IMR-90 (cell line): ENCODE measurements around the gene OR2M7. TPM values are rescaled to one million over a fixed set of nuclear protein-coding genes. Genes with fewer than 3 reads are reported as not detected.

ENCODE experiments used
- ATAC-seq: fragments of 200-7000 bp; cut with Tn5 transposase; 2 replicates; pipeline ENCODE4 v1.9.1; 2020; ENCODE audit warnings: low read depth, mild to moderate bottlenecking, moderate library complexity
- BruUV-seq: library from RNA; stranded (reverse); fragments of 400-500 nt; replicated peaks from 2 replicates; lab custom pipeline; 2021; lab: Mats Ljungman, UMichigan
- CTCF ChIA-PET: fragments of 300-600 bp; formaldehyde crosslinking; extraction: SDS; loops from one replicate; lab custom pipeline; 2021; ENCODE audit warnings: antibody characterized with exemption; lab: Yijun Ruan, JAX
- POLR2A ChIA-PET: fragments of 300-600 bp; sonication (Branson Sonifier 250); formaldehyde crosslinking; loops from one replicate; lab custom pipeline; 2022; ENCODE audit warnings: antibody characterized with exemption; ENCODE audit not compliant: unreplicated experiment; lab: Charles Lee
- DNase-seq: peaks from one replicate; pipeline ENCODE4 v3.0.0; 2013
- H2AFZ ChIP-seq: replicated peaks from 2 replicates; pipeline ENCODE3; 2013; ENCODE audit warnings: low read length, mild to moderate bottlenecking; ENCODE audit not compliant: poor library complexity
- H2AK5ac ChIP-seq: 2 replicates; pipeline ENCODE4 v1.6.1; 2013; ENCODE audit warnings: low read depth, low read length, inconsistent platforms
- H2AK9ac ChIP-seq: replicated peaks from 2 replicates; pipeline ENCODE3; 2013; ENCODE audit warnings: mild to moderate bottlenecking, low read depth, low read length, moderate library complexity; ENCODE audit not compliant: poor library complexity
- H2BK120ac ChIP-seq: 2 replicates; pipeline ENCODE4 v1.6.1; 2013; ENCODE audit warnings: low read depth, low read length, inconsistent platforms
- H2BK15ac ChIP-seq: 3 replicates; pipeline ENCODE4 v1.6.1; 2013; ENCODE audit warnings: low read depth, low read length, inconsistent platforms
- H2BK20ac ChIP-seq: 2 replicates; pipeline ENCODE4 v1.6.1; 2013; ENCODE audit warnings: low read depth, mild to moderate bottlenecking, inconsistent platforms, low read length, moderate library complexity
- H2BK5ac ChIP-seq: 2 replicates; pipeline ENCODE4 v1.6.1; 2013; ENCODE audit warnings: mild to moderate bottlenecking, low read depth, low read length, inconsistent platforms; ENCODE audit not compliant: poor library complexity, severe bottlenecking
- H3K14ac ChIP-seq: replicated peaks from 2 replicates; pipeline ENCODE4 v1.6.1; 2013; ENCODE audit warnings: low read depth, low read length, inconsistent platforms
- H3K18ac ChIP-seq: 2 replicates; pipeline ENCODE4 v1.6.1; 2013; ENCODE audit warnings: low read depth, low read length, control low read depth
- H3K23ac ChIP-seq: 2 replicates; pipeline ENCODE4 v1.6.1; 2013; ENCODE audit warnings: low read depth, low read length, inconsistent platforms
- H3K27ac ChIP-seq: 2 replicates; pipeline ENCODE4 v1.5.1; 2013; ENCODE audit warnings: mild to moderate bottlenecking, control low read depth, low read length; ENCODE audit not compliant: insufficient read depth
- H3K27me3 ChIP-seq: 2 replicates; pipeline ENCODE4 v1.6.1; 2013; ENCODE audit warnings: low read length; ENCODE audit not compliant: control insufficient read depth, insufficient read depth
- H3K36me3 ChIP-seq: 2 replicates; pipeline ENCODE4 v1.6.1; 2013; ENCODE audit warnings: low read length, mixed read lengths; ENCODE audit not compliant: control insufficient read depth, insufficient read depth
- H3K4ac ChIP-seq: 2 replicates; pipeline ENCODE4 v1.6.1; 2013; ENCODE audit warnings: low read depth, low read length, inconsistent platforms
- H3K4me1 ChIP-seq: 2 replicates; pipeline ENCODE4 v1.6.1; 2013; ENCODE audit warnings: low read length, mixed read lengths; ENCODE audit not compliant: control insufficient read depth, insufficient read depth
- H3K4me2 ChIP-seq: 2 replicates; pipeline ENCODE4 v1.6.1; 2013; ENCODE audit warnings: low read depth, mild to moderate bottlenecking, control low read depth, low read length, moderate library complexity
- H3K4me3 ChIP-seq: 2 replicates; pipeline ENCODE4 v1.5.1; 2013; ENCODE audit warnings: low read depth, mild to moderate bottlenecking, control low read depth, low read length, moderate library complexity; ENCODE audit not compliant: insufficient read depth
- H3K56ac ChIP-seq: 2 replicates; pipeline ENCODE4 v1.6.1; 2013; ENCODE audit warnings: low read length, inconsistent platforms; ENCODE audit not compliant: insufficient read depth; ENCODE audit errors: extremely low read depth
- H3K79me1 ChIP-seq, 2 experiments: 2 replicates each; pipeline ENCODE4 v1.6.1; 2013; ENCODE audit warnings: low read length in 2 of 2, inconsistent platforms in 1 of 2, low read depth in 1 of 2
- H3K9ac ChIP-seq: 2 replicates; pipeline ENCODE4 v1.6.1; 2013; ENCODE audit warnings: low read depth, low read length, control low read depth
- H3K9me1 ChIP-seq: 2 replicates; pipeline ENCODE4 v1.6.1; 2013; ENCODE audit warnings: low read length, inconsistent platforms; ENCODE audit not compliant: insufficient read depth
- H3K9me3 ChIP-seq: 2 replicates; pipeline ENCODE4 v1.6.1; 2013; ENCODE audit warnings: low read length; ENCODE audit not compliant: control insufficient read depth, insufficient read depth
- H4K20me1 ChIP-seq: 2 replicates; pipeline ENCODE4 v1.6.1; 2013; ENCODE audit warnings: low read length, inconsistent platforms; ENCODE audit not compliant: insufficient read depth
- H4K5ac ChIP-seq: 2 replicates; pipeline ENCODE4 v1.6.1; 2013; ENCODE audit warnings: mild to moderate bottlenecking, low read depth, low read length, control low read depth
- H4K8ac ChIP-seq, 2 experiments: 2 replicates each; pipeline ENCODE4 v1.6.1; 2013; ENCODE audit warnings: low read depth in 2 of 2, low read length in 2 of 2, control low read depth in 1 of 2, inconsistent platforms in 1 of 2
- H4K91ac ChIP-seq: 2 replicates; pipeline ENCODE4 v1.6.1; 2013; ENCODE audit warnings: low read depth, low read length, inconsistent platforms; ENCODE audit not compliant: insufficient read depth
- BHLHE40 ChIP-seq: fragments of 150-350 bp; IDR thresholded peaks from 2 replicates; pipeline ENCODE4 v1.6.1; 2016; ENCODE audit warnings: mild to moderate bottlenecking, low read depth, low read length
- FOS ChIP-seq: fragments of 150-350 bp; IDR thresholded peaks from 2 replicates; pipeline ENCODE4 v1.6.1; 2016; ENCODE audit warnings: low read depth, low read length
- MAZ ChIP-seq: IDR thresholded peaks from 2 replicates; pipeline ENCODE4 v1.6.1; 2012; ENCODE audit warnings: low read depth, mild to moderate bottlenecking, low read length, improper control_type of control experiment, moderate library complexity, borderline replicate concordance
- POLR2A ChIP-seq: IDR thresholded peaks from 2 replicates; pipeline ENCODE4 v1.6.1; 2012; ENCODE audit warnings: mild to moderate bottlenecking, low read depth, low read length
- RCOR1 ChIP-seq: IDR thresholded peaks from 2 replicates; pipeline ENCODE4 v1.6.1; 2012; ENCODE audit warnings: mild to moderate bottlenecking, low read length, improper control_type of control experiment; ENCODE audit not compliant: insufficient replicate concordance
- WGBS, 2 experiments: methylation state at CpG; one replicate each; pipeline versions ENCODE4 v1.1.5 to v1.1.7; 2013; ENCODE audit warnings: missing lambda C conversion rate in 2 of 2; ENCODE audit not compliant: insufficient read length in 1 of 2; ENCODE audit errors: extremely low coverage in 2 of 2; 5-methylcytosine and 5-hydroxymethylcytosine counted together
- dilution Hi-C: fragments of 300-500 bp; cut with HindIII; formaldehyde crosslinking; loops from one replicate; pipeline ENCODE4 v1.14.3; 2018; ENCODE audit warnings: low sequenced_read_pairs; ENCODE audit not compliant: unreplicated experiment
- in situ Hi-C: fragments of 300-500 bp; cut with MboI; formaldehyde crosslinking; loops from 3 replicates; pipeline ENCODE4 v1.14.3; 2019; ENCODE audit warnings: low sequenced_read_pairs, inconsistent platforms, mixed read lengths
- intact Hi-C: fragments of 100-400 bp; cut with micrococcal nuclease; formaldehyde crosslinking; loops from 2 replicates; pipeline ENCODE4 v1.10.0; 2022
- polyA plus RNA-seq, 3 experiments: library from polyadenylated mRNA; depleted of rRNA; stranded (reverse); fragments of >200 nt; gene quantifications; 2 replicates each; pipeline ENCODE4 v1.2.3, GENCODE V29; 2012; ENCODE audit warnings: low replicate concordance in 1 of 3
- total RNA-seq: library from RNA; depleted of rRNA; stranded (reverse); fragments of >200 nt; gene quantifications from 2 replicates; pipeline ENCODE4 v1.2.3, GENCODE V29; 2012

OR2M7 gene
- total and polyA plus RNA-seq, 2 of the 4 experiments (the other 2 are of a cell fraction) = not detected

- H2BK15ac ChIP-seq = no peak within 1 kb of the TSS
- H3K36me3 ChIP-seq = no peaks in the 10 kb centered on the region
- no peak within 1 kb of the TSS for H2BK20ac ChIP-seq
- H3K27ac ChIP-seq = no peak within 1 kb of the TSS
- no peak within 1 kb of the TSS for H4K8ac ChIP-seq
- DNase-seq (no peak), ATAC-seq (no peak)
- no peak within 1 kb of the TSS for H2AK5ac ChIP-seq
- in situ Hi-C loops = no loop called here
- H3K18ac ChIP-seq = no peak within 1 kb of the TSS
- H3K14ac ChIP-seq = no peak within 1 kb of the TSS
- dilution Hi-C loops = no loop called here
- no TSS peak for BruUV-seq
- H2BK120ac ChIP-seq = no peak within 1 kb of the TSS
- no peak within 1 kb of the TSS for H3K23ac ChIP-seq
- no peak within 1 kb of the TSS for H3K4me3 ChIP-seq
- H2BK5ac ChIP-seq = no peak within 1 kb of the TSS
- no peak within 1 kb of the TSS for H3K4ac ChIP-seq
- H4K20me1 ChIP-seq = no peaks in the 10 kb centered on the region
- no peak within 1 kb of the TSS for H3K56ac ChIP-seq
- no peaks in the 10 kb centered on the region for H3K4me1 ChIP-seq
- no peak within 1 kb of the TSS for H3K4me2 ChIP-seq
- H4K91ac ChIP-seq = no peak within 1 kb of the TSS
- no peaks in the 10 kb centered on the region for H3K27me3 ChIP-seq
- ChIA-PET CTCF (no interaction called here), POLR2A (no interaction called here)
- no peak within 1 kb of the TSS for H3K9ac ChIP-seq
- H3K9me3 ChIP-seq = peaks cover 5% of the 10 kb centered on the region; the same call in 1 of the 2 replicates
- H4K5ac ChIP-seq = no peak within 1 kb of the TSS
- no peaks in the 10 kb centered on the region for H3K79me1 ChIP-seq
- H3K9me1 ChIP-seq = no peaks in the 10 kb centered on the region
- WGBS, 2 experiments = no CpG with 5 or more reads among the region's 1 CpG
- H2AK9ac ChIP-seq = no peak within 1 kb of the TSS
- intact Hi-C loops = no loop called here
- H2AFZ ChIP-seq = no peak within 1 kb of the TSS
- TF ChIP-seq FOS (no peak), MAZ (no peak), RCOR1 (no peak), BHLHE40 (no peak), POLR2A (no peak)
Observed at GRCh38 chr1:248303324-248303723, 21.0 kb downstream of the OR2M7 start, which contains the start of gene OR2T12. TSS of gene OR2T12 (minus strand) at chr1:248303424. CDS start at chr1:248295578, 7,846 bp downstream.
